ENCODE data around the gene RABGAP1L.
"Not testable (repeated sequence)": the region's sequence is repeated elsewhere in the genome, so short reads cannot be mapped to it uniquely, and the experiment has no call there.

RABGAP1L gene

DNA sequence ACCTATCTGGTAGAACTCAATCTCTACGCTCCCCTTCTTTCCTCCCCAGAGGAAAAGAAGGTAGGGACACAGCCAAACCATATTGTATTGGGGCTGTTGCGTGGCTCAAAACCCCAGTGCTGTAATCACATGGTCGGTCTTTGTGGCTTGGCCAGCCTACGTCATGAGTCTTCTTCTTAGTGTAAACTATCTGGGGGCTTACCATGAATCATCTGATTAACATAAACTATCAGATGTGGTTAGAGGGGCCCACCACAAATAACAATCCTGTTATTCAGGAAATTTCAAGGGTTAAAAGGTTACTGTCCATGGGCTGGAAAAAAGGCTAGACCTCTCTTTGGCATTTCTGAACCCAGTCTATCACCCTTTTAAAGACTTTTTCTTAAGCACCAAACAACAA lies 238.9 kb downstream of the RABGAP1L start:
- DNase-seq, result no peak

- no peak for DNase-seq
Measured at GRCh38 chr1:174399211-174399610, 239.9 kb downstream of the RABGAP1L start.

DNA sequence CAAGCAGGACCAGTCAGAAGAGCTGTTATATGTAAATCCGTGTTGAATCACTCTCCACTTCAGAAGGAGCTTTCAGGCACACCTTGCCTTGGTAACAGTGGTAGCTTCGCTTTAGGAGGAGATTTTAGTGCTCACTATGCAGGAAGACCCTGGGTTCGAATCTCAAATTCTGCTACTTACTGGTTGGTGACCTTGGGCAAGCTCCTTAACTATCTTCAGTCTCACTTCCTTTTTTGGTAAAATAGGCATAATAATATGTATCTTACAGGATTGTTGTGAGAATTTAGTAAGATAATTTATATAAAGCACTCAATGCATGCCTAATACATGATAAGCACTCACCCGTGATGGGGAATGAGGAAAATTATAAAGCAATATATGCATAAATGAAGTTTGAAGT lies 241.8 kb downstream of the RABGAP1L start:
- DNase-seq, result no peak

- no peak for DNase-seq
Measured at GRCh38 chr1:174405219-174405618, 245.9 kb downstream of the RABGAP1L start.

- no peak for DNase-seq
Measured at GRCh38 chr1:174406421-174406820, 247.1 kb downstream of the RABGAP1L start.

DNA sequence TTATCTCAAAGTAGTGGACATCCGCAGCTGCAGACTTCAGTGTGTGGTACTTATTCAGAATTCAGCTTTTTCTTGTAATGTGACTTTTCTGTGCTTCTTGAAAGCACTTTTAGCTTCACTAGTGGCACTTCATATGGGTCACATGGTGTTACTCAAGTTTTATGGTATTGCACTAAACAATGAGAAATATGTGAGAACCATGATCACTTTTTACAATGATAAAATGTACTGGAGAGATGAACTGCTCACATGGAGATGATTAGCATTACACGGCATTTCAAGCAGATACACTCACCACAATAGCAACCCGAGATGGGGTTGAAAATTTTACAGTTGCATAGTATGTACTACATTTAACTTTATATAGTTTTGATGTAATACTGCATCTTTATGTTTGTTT lies 248.3 kb downstream of the RABGAP1L start:
- no peak for DNase-seq

- no peak for DNase-seq
Measured at GRCh38 chr1:174408146-174408545, 248.8 kb downstream of the RABGAP1L start.

GRCh38 chr1:174409801-174410200 lies 250.5 kb downstream of the RABGAP1L start:
- not testable (repeated sequence) for DNase-seq

- DNase-seq, result no peak
Measured at GRCh38 chr1:174413632-174414031, 254.3 kb downstream of the RABGAP1L start.

- DNase-seq, result no peak
Measured at GRCh38 chr1:174414203-174414602, 254.9 kb downstream of the RABGAP1L start.

GRCh38 chr1:174415506-174415905 lies 256.2 kb downstream of the RABGAP1L start:
- DNase-seq, result no peak

- no peak for DNase-seq
Measured at GRCh38 chr1:174417921-174418320, 258.6 kb downstream of the RABGAP1L start.

- no peak for DNase-seq
Measured at GRCh38 chr1:174425121-174425520, 265.8 kb downstream of the RABGAP1L start.

DNA sequence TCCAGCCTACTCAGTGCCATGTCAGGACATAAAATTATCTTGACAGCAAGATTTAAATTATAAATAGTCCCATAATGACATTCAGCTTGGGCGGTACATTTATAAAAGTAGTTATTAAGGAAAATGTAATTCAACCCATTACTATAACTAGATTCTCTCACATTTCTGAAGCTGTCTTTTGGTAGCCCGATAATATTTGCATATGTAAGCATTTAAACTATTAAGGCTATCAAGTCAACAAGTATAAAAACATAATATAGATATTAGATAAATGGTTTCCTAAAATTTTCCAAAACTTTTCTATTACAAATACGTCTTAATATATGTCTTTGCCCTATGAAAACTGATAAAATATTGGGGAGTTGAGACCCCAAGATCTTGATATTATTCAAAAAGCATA lies 266.8 kb downstream of the RABGAP1L start:
- DNase-seq, result no peak

GRCh38 chr1:174428033-174428432 lies 268.7 kb downstream of the RABGAP1L start:
- DNase-seq, result no peak

DNA sequence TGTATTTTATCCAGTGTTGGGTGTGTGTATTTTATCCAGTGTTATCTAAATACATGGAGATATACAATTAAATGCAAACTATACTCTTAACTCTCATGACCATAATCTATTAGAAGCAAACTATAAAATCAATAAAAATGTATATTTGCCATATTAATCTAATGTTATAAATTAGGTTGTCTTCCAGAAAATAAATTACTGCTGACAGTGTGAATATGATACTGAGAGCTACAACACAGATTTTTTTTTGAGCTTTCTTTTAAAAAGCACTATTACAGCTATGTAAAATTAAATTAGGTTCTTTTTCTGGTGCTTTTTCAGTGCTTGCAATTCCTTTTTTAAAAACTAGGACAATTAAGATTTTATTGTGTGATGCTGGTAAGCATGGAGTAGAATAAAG lies 269.4 kb downstream of the RABGAP1L start:
- no peak for DNase-seq

DNA sequence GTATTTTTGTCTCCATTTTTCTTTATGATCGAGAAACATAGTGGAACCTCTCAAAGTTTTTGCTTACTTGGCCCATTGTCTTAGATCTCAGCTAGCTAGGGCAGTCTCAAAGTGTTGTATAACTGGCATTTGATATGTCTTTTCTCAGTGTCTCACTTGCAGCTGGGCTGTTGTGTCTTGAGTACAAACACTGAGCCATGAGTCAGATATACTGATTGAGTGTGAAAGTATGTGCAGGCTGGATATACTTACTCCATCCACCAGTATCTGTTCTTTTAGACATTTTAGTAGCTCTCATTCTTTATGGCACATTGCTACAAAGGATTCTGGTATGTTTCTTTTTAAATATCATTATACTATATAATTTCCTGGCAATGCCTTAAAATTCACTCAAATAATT lies 274.1 kb downstream of the RABGAP1L start:
- DNase-seq, result no peak

- DNase-seq, result no peak
Measured at GRCh38 chr1:174445351-174445750, 286.0 kb downstream of the RABGAP1L start.

DNA sequence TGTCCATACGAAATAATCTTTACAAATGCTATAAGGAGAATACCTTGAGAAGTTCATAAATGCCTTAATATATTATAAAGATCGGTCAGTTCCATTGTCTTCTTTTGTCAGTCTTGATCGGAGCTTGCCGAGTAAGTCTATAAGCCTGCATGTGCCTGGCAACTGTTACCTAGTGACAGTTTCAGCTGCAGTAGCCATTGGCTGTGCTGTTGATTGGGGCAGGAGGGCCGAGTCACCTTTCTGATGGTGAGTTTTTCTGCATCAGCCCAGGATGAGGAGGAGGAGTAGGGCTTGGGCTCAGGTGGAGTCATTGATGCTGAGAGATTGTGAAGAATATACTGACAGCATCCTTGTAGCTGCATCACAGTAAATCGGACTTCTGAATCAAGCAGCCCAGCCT lies 286.5 kb downstream of the RABGAP1L start:
- no peak for DNase-seq

- no peak for DNase-seq
Measured at GRCh38 chr1:174447866-174448530, 288.7 kb downstream of the RABGAP1L start, which contains the start of gene GPR52. GPR52 (plus strand) TSS chr1:174447964; CDS start chr1:174448112, 148 bp downstream.

DNA sequence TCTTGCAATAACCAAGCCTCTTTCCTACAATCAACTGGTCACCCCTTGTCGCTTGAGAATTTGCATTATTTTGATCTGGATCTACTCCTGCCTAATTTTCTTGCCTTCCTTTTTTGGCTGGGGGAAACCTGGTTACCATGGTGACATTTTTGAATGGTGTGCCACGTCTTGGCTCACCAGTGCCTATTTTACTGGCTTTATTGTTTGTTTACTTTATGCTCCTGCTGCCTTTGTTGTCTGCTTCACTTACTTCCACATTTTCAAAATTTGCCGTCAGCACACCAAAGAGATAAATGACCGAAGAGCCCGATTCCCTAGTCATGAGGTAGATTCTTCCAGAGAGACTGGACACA lies 289.2 kb downstream of the RABGAP1L start:
- no peak for DNase-seq

DNA sequence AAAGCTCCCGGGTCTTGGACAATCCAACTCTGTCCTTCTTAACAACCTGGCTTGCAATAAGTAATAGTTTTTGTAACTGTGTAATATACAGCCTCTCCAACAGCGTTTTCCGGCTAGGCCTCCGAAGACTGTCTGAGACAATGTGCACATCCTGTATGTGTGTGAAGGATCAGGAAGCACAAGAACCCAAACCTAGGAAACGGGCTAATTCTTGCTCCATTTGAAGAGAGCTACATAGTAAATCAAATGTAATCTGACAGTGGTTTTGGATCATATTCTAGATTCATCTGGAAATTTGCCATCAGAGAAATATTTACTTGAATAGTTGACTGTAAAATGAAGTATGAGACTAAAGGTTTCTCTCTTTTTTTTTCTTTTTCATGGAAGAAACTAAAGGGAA lies 289.7 kb downstream of the RABGAP1L start:
- no peak for DNase-seq

GRCh38 chr1:174451408-174451807 lies 292.1 kb downstream of the RABGAP1L start:
- DNase-seq, result no peak

GRCh38 chr1:174465855-174466254 lies 306.5 kb downstream of the RABGAP1L start:
- no peak for DNase-seq

DNA sequence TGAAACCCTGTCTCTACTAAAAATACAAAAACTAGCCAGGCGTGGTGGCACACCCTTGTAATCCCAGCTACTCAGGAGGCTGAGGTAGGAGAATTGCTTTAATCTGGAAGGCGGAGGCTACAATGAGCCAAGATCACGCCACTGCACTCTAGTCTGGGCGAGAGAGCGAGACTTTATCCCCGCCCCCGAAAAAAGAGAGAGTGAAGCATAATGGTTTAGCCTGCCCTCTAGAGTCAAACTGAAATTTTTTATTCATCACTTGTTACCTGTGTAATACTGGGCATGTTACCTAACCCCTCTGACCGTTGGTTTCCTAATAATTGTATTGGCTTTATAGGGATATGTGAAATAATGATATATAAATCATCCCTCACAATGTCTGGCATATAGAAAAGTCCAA lies 307.3 kb downstream of the RABGAP1L start:
- DNase-seq, result no peak

All from CD4-positive, alpha-beta T cell treated with Interleukin-15 for 1 hour (primary cell).